ENCODE data around the gene L3MBTL4. TPM values are rescaled to one million over a fixed set of nuclear protein-coding genes. Genes with fewer than 3 reads are reported as not detected.
"Not testable (repeated sequence)": the region's sequence is repeated elsewhere in the genome, so short reads cannot be mapped to it uniquely, and the experiment has no call there.

The L3MBTL4 gene
- total RNA-seq, 4 donors from 2014 or later: 11.3 to 16.3 (median 11.8) TPM

DNA sequence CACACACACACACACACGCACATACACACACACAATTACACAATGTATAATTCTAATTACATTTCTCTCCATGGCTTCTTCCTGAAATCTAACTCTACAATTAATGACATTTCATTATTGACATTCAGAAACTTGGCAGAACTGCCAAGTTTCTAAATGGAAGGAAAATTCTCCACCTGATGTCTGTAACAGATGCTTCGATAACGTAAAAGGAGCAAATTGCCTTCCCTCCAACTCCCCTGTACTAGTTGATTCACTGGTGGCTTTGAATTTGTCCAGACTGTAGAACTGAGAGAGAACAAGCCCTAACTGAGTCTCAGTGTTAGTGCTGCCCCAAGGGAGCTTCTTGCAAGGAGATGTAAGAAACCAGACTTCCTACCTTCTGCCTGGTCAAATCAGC, 264.3 kb downstream of the L3MBTL4 start:
- no peak for DNase-seq (ENCODE audit: low spot score in 2 of 2)
- intact Hi-C loops (cut with DNase I; ENCODE audit: low total_unique reads): no loop called here
- TF ChIP-seq, protein P1, sequence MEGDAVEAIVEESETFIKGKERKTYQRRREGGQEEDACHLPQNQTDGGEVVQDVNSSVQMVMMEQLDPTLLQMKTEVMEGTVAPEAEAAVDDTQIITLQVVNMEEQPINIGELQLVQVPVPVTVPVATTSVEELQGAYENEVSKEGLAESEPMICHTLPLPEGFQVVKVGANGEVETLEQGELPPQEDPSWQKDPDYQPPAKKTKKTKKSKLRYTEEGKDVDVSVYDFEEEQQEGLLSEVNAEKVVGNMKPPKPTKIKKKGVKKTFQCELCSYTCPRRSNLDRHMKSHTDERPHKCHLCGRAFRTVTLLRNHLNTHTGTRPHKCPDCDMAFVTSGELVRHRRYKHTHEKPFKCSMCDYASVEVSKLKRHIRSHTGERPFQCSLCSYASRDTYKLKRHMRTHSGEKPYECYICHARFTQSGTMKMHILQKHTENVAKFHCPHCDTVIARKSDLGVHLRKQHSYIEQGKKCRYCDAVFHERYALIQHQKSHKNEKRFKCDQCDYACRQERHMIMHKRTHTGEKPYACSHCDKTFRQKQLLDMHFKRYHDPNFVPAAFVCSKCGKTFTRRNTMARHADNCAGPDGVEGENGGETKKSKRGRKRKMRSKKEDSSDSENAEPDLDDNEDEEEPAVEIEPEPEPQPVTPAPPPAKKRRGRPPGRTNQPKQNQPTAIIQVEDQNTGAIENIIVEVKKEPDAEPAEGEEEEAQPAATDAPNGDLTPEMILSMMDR (IDR thresholded peaks at IDR 0.05): no peak
- TF ChIP-seq POLR2A (IDR thresholded peaks at IDR 0.05): no peak
- H3K4me3 ChIP-seq (ENCODE audit: low read depth, poor library complexity, severe bottlenecking): no peak overlapping the region
- WGBS, 2 donors: 80 to 86% methylated on average over 3 of the region's 3 CpGs

DNA sequence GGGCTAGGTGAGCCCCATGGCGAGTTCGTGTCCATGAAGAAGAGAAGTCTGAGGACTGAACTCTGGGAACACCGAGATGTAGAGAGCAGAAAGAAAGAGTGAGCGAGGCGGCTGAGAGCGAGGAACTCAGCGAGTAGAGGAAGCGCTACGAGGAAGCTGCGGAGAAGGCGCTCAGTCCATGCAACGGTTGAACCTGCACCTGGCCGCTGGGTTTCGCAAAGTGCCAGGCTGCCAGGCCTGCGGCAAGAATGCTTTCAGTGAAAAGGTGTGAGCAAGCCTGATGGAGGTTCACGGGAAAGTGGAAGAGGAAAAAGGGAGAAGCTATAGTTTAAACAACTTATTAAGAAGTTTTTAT, 268.4 kb downstream of the L3MBTL4 start:
- intact Hi-C loops (cut with DNase I; ENCODE audit: low total_unique reads): no loop called here
- WGBS, 2 donors: 93 to 95% methylated on average over 16 of the region's 16 CpGs
- DNase-seq (ENCODE audit: low spot score in 2 of 2): no peak
- no peak overlapping the region for H3K4me3 ChIP-seq (ENCODE audit: low read depth, poor library complexity, severe bottlenecking)
- TF ChIP-seq, protein P1 (IDR thresholded peaks at IDR 0.05): no peak
- no peak for TF ChIP-seq POLR2A (IDR thresholded peaks at IDR 0.05)

DNA sequence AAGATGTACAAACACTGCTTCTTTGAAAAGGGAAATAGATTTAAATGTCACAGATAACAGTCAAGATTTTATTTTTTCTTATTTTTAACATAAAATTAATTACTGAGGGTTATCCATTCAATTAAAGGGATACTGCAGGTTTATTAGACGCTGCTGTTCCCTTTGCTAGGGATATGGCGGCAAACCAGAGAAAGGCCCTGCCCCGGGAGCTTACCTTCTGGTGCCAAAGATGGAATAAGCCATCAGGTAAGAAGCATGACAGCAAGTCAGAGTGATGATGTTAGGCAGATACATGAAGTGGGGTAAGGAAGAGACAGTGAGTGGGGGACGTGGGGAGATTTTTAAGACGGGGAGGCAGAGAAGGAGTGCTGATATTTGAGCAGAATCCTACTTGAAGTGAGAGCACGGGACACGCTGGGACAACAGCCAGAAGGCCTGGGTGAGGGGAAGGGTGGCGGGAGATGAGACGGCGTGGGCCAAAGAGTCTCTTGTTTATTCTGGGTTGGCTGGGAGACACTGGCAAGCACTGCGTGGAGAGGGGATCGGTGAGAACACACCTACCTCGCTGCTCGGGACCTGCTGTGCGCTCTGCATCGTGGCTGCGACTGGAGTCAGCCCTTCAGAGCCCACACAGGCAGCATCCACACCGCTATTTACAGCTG, 268.9 kb downstream of the L3MBTL4 start:
- TF ChIP-seq, protein P1 (IDR thresholded peaks at IDR 0.05): no peak
- no peak for TF ChIP-seq POLR2A (IDR thresholded peaks at IDR 0.05)
- intact Hi-C loops (cut with DNase I; ENCODE audit: low total_unique reads): no loop called here
- 87 to 91% methylated on average over 18 of the region's 18 CpGs for WGBS, 2 donors
- no peak overlapping the region for H3K4me3 ChIP-seq (ENCODE audit: low read depth, poor library complexity, severe bottlenecking)
- DNase-seq (ENCODE audit: low spot score in 2 of 2): no peak

DNA sequence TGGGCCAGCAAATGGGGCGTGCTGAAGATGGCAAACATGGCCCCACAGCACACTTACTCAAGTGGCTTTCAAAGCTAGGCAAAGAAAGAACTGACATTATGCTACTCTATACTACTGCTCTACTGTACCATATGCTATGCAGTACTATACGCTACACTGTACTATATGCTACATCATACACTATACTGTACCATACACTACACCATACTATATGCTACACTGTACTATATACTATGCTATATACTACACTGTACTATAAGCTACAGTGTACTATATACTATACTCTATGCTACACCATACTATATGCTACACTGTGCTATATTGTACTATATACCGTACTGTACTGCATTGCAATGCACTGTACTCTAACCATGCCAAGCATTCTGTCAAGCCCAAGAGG, 275.7 kb downstream of the L3MBTL4 start:
- TF ChIP-seq, protein P1 (IDR thresholded peaks at IDR 0.05): no peak
- no peak for TF ChIP-seq POLR2A (IDR thresholded peaks at IDR 0.05)
- DNase-seq (ENCODE audit: low spot score in 2 of 2): no peak
- intact Hi-C loops (cut with DNase I; ENCODE audit: low total_unique reads): no loop called here
- WGBS, 2 donors: 96 to 98% methylated on average over 3 of the region's 3 CpGs
- no peak overlapping the region for H3K4me3 ChIP-seq (ENCODE audit: low read depth, poor library complexity, severe bottlenecking)

DNA sequence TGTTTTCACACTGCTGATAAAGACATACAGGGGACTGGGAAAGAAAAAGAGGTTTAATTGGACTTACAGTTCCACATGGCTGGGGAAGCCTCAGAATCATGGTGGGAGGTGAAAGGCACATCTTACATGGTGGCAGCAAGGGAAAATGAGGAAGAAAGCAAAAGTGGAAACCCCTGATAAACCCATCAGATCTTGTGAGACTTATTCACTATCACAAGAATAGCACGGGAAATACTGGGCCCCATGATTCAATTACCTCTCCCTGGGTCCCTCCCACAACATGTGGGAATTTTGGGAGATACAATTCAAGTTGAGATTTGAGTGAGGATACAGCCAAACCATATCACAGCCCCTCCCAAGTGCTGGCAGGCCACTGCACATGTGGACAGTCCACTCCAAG, 278.8 kb downstream of the L3MBTL4 start:
- WGBS, 2 donors: 85 to 93% methylated on average over 1 of the region's 1 CpG
- H3K4me3 ChIP-seq (ENCODE audit: low read depth, poor library complexity, severe bottlenecking); intact Hi-C loops (cut with DNase I; ENCODE audit: low total_unique reads); DNase-seq (ENCODE audit: low spot score in 2 of 2): not testable (repeated sequence)

DNA sequence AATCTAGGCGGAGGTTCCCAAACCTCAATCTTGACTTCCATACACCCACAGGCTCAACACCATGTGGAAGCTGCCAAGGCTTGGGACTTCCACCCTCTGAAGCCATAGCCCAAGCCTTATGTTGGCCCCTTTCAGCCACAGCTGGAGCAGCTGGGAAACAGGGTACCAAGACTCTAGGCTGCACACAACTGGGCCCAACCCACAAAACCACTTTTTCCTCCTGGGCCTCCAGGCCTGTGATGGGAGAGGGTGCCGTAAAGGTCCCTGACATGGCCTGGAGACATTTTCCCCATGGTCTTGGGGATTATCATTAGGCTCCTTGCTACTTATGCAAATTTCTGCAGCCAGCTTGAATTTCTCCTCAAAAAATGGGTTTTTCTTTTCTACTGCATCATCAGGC, 279.7 kb downstream of the L3MBTL4 start:
- intact Hi-C loops (cut with DNase I; ENCODE audit: low total_unique reads); DNase-seq (ENCODE audit: low spot score in 2 of 2); H3K4me3 ChIP-seq (ENCODE audit: low read depth, poor library complexity, severe bottlenecking): not testable (repeated sequence)
- WGBS, 2 donors: 93 to 100% methylated on average over 2 of the region's 2 CpGs

DNA sequence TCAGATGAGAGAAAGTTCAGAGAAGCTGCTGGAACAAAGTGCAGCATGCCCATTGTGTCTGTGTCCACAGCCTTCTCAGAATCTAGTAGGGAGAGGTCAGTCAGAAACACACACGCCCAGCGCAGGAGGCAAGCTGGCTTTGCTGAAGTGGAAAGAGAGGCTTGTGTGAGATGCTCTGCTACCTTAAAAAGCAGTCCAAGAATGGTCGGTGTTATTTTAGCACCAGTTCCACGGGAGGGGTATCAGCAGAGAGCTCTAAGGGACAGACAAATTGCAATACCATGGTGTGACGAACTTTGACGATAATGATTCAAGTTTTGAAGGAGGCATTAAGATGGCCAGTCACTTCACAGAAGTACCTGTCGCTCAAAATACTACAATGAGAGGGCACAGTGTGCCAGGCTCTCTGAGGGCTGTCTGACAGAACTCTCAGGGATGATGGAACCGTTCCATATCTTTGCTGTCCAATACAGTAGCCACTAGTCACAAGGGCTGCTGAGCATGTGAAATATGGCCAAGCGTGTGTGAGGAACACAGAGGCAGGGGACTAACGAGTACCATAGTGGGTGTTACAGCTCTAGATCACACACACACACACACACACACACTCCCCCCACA, 281.9 kb downstream of the L3MBTL4 start:
- TF ChIP-seq POLR2A (IDR thresholded peaks at IDR 0.05): no peak
- TF ChIP-seq, protein P1 (IDR thresholded peaks at IDR 0.05): no peak
- no peak overlapping the region for H3K4me3 ChIP-seq (ENCODE audit: low read depth, poor library complexity, severe bottlenecking)
- 91% methylated on average over 8 to 10 of the region's 10 CpGs for WGBS, 2 donors
- no peak for DNase-seq (ENCODE audit: low spot score in 2 of 2)
- intact Hi-C loops (cut with DNase I; ENCODE audit: low total_unique reads): no loop called here
